Esophagus muscularis mucosa (tissue), 4 donors: Measurements from ENCODE around the gene FNDC1. TPM values are rescaled to one million over a fixed set of nuclear protein-coding genes. Genes with fewer than 3 reads are reported as not detected.

ENCODE experiments used
- DNase-seq: peaks from one replicate; pipeline ENCODE4 v3.0.0-alpha.2; 2017; ENCODE audit errors: extremely low spot score
- H3K27ac ChIP-seq, 4 donors: fragments of 200-600 bp; sonication (generic); replicated peaks in 1 of 4; 1 replicate in 3 of 4; 2 replicates in 1 of 4; pipeline ENCODE4 v1.5.1; 2016 to 2019; ENCODE audit warnings: mild to moderate bottlenecking in 1 of 4
- H3K27me3 ChIP-seq, 4 donors: fragments of 200-600 bp; sonication (generic); one replicate each; pipeline versions ENCODE4 v1.5.1 to v1.6.0; 2016 to 2019
- H3K36me3 ChIP-seq, 4 donors: fragments of 200-600 bp; sonication (generic); one replicate each; pipeline ENCODE4 v1.5.1; 2016 to 2019
- H3K4me1 ChIP-seq, 4 donors: fragments of 200-600 bp; sonication (generic); one replicate each; pipeline ENCODE4 v1.5.1; 2016 to 2019
- H3K4me3 ChIP-seq, 4 donors: fragments of 200-600 bp; sonication (generic); 1 replicate in 2 of 4; 2 replicates in 2 of 4; pipeline ENCODE4 v1.5.1; 2016 to 2019; ENCODE audit warnings: mild to moderate bottlenecking in 4 of 4, moderate library complexity in 1 of 4
- H3K9me3 ChIP-seq, 4 donors: fragments of 200-600 bp; sonication (generic); 1 replicate in 3 of 4; 2 replicates in 1 of 4; pipeline ENCODE4 v1.5.1; 2016 to 2019
- EP300 ChIP-seq: sonication (generic); formaldehyde crosslinking; IDR thresholded peaks from one replicate; pipeline ENCODE4 v1.6.1; 2017; ENCODE audit warnings: antibody characterized with exemption
- POLR2A ChIP-seq: fragments of 450-650 bp; IDR thresholded peaks from one replicate; pipeline ENCODE4 v1.6.1; 2017; ENCODE audit warnings: antibody characterized with exemption, moderate library complexity, mild to moderate bottlenecking, low read depth
- POLR2AphosphoS5 ChIP-seq, 2 donors: sonication (generic); formaldehyde crosslinking; IDR thresholded peaks; one replicate each; pipeline ENCODE4 v1.6.1; 2017; ENCODE audit warnings: antibody characterized with exemption in 2 of 2
- WGBS: methylation state at CpG from one replicate; pipeline ENCODE4 v1.1.5; 2018; 5-methylcytosine and 5-hydroxymethylcytosine counted together
- intact Hi-C: fragments of 100-400 bp; cut with DNase I; formaldehyde crosslinking; loops from one replicate; pipeline ENCODE4 v1.15.1; 2023
- total RNA-seq, 4 donors: library from RNA; depleted of rRNA; stranded (reverse); fragments of >200 nt; gene quantifications; one replicate each; pipeline versions ENCODE4 v1.1.0 to v1.2.1, GENCODE V29; 2016
- TF ChIP-seq, protein P1 (sequence below), 3 experiments: fragments of 200-600 bp in 2 of 3; fragments of 450-650 bp in 1 of 3; sonication (generic) in 2 of 3; IDR thresholded peaks; one replicate each; pipeline ENCODE4 v1.5.1; 2017 to 2019; ENCODE audit warnings: antibody characterized with exemption in 3 of 3, mild to moderate bottlenecking in 2 of 3, moderate library complexity in 1 of 3

The FNDC1 gene
- total RNA-seq, 4 donors from 2014 or later = 0.84 to 11.2 (median 2.7) TPM

DNA sequence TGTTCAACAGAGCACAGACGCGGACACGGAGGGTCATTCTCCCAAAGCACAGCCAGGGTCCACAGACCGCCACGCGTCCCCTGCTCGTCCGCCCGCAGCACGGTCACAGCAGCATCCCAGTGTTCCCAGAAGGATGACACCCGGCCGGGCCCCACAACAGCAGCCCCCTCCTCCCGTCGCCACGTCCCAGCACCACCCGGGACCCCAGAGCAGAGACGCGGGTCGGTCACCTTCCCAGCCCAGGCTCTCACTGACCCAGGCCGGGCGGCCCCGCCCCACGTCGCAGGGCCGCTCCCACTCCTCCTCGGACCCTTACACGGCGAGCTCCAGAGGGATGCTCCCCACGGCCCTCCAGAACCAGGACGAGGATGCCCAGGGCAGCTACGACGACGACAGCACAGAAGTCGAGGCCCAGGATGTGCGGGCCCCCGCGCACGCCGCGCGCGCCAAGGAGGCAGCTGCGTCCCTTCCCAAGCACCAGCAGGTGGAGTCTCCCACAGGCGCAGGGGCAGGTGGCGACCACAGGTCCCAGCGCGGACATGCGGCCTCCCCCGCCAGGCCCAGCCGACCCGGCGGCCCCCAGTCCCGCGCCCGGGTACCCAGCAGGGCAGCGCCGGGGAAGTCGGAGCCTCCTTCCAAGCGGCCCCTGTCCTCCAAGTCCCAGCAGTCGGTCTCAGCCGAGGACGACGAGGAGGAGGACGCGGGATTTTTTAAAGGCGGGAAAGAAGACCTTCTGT lies 64.3 kb downstream of the FNDC1 start:
- no peak for DNase-seq
- TF ChIP-seq EP300 = no peak
- TF ChIP-seq, protein P1, sequence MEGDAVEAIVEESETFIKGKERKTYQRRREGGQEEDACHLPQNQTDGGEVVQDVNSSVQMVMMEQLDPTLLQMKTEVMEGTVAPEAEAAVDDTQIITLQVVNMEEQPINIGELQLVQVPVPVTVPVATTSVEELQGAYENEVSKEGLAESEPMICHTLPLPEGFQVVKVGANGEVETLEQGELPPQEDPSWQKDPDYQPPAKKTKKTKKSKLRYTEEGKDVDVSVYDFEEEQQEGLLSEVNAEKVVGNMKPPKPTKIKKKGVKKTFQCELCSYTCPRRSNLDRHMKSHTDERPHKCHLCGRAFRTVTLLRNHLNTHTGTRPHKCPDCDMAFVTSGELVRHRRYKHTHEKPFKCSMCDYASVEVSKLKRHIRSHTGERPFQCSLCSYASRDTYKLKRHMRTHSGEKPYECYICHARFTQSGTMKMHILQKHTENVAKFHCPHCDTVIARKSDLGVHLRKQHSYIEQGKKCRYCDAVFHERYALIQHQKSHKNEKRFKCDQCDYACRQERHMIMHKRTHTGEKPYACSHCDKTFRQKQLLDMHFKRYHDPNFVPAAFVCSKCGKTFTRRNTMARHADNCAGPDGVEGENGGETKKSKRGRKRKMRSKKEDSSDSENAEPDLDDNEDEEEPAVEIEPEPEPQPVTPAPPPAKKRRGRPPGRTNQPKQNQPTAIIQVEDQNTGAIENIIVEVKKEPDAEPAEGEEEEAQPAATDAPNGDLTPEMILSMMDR (IDR thresholded peaks at IDR 0.05) = peak in 1 of 3 experiments; percentile 14
- no peak for TF ChIP-seq POLR2AphosphoS5 (IDR thresholded peaks at IDR 0.05)
- no peak for TF ChIP-seq POLR2A
- intact Hi-C loops = no loop called here
- H3K4me3 ChIP-seq = peak overlapping the region; percentile 25 to 39 (median 32)
- no peaks in the 10 kb centered on the region for H3K9me3 ChIP-seq
- peaks cover 0 to 34% (median 0%) of the 10 kb centered on the region in 4 donors for H3K27me3 ChIP-seq
- WGBS = 70% methylated on average over 23 of the region's 66 CpGs
- H3K27ac ChIP-seq = no peak overlapping the region
- no peaks in the 10 kb centered on the region for H3K36me3 ChIP-seq
- peaks cover 0 to 23% (median 19%) of the 10 kb centered on the region in 4 donors for H3K4me1 ChIP-seq

DNA sequence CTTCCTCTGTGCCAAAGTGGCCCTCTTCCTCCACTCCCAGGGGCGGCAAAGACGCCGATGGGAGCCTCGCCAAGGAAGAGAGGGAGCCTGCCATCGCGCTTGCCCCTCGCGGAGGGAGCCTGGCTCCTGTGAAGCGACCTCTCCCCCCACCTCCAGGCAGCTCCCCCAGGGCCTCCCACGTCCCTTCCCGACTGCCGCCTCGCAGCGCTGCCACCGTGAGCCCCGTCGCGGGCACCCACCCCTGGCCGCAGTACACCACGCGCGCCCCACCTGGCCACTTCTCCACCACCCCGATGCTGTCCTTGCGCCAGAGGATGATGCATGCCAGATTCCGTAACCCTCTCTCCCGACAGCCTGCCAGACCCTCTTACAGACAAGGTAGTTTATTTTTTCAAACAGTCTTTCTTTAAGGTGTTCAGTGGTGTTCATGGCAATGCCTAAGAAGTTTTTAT lies 64.9 kb downstream of the FNDC1 start:
- 38% methylated on average over 19 of the region's 26 CpGs for WGBS
- Histone ChIP-seq H3K4me3 (peak overlapping the region; percentile 25 to 39 (median 32)), H3K27me3 (peaks cover 0 to 34% (median 0%) of the 10 kb centered on the region in 4 donors)

DNA sequence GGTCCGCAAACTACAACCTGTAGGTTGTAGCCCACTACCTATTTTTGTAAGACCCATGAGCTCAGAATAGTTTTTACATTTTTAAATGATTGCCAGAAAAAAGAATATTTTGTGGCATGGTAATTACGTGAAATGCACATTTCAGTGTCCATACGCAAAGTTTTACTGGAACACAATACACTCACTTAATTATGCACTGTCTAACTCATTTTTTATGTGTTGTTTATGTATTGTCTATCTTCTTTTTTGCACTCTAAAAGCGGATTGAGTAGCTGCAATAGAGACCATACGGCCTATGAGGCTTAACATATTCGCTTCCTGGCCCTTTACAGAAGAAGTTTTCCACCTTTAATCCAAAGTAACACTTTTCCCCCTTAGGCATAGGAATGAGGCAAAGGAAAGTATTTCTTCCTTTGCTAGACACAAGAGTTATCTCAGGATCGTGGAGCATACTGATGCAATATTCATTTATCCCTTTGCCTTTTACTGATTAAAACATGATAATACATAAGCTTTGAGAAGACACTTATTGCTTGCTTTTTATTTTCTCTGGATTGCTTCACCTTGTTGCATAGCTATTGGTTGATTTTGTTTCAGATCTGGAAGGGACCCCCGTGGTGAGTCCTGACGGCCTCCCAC lies 69.8 kb downstream of the FNDC1 start:
- peaks cover 0 to 18% (median 0%) of the 10 kb centered on the region in 4 donors for H3K27me3 ChIP-seq
- H3K9me3 ChIP-seq = no peaks in the 10 kb centered on the region
- TF ChIP-seq, protein P1 (IDR thresholded peaks at IDR 0.05) = no peak
- TF ChIP-seq POLR2AphosphoS5 (IDR thresholded peaks at IDR 0.05) (no peak), POLR2A (no peak), EP300 (no peak)
- peaks cover 0 to 5% (median 3%) of the 10 kb centered on the region in 4 donors for H3K4me1 ChIP-seq
- no peak overlapping the region for H3K4me3 ChIP-seq
- H3K36me3 ChIP-seq = no peaks in the 10 kb centered on the region
- intact Hi-C loops = no loop called here
- 88% methylated on average over 9 of the region's 9 CpGs for WGBS
- no peak overlapping the region for H3K27ac ChIP-seq
- no peak for DNase-seq

More for the DNA sequence above, 64.9 kb downstream of the FNDC1 start:
- H3K4me1 ChIP-seq = peaks cover 0 to 23% (median 19%) of the 10 kb centered on the region in 4 donors
- no peaks in the 10 kb centered on the region for H3K9me3 ChIP-seq
- DNase-seq = no peak
- no peaks in the 10 kb centered on the region for H3K36me3 ChIP-seq
- H3K27ac ChIP-seq = no peak overlapping the region
- TF ChIP-seq EP300 (no peak), POLR2A (no peak), POLR2AphosphoS5 (IDR thresholded peaks at IDR 0.05) (no peak)
- TF ChIP-seq, protein P1 (IDR thresholded peaks at IDR 0.05) = no peak
- intact Hi-C loops = no loop called here

DNA sequence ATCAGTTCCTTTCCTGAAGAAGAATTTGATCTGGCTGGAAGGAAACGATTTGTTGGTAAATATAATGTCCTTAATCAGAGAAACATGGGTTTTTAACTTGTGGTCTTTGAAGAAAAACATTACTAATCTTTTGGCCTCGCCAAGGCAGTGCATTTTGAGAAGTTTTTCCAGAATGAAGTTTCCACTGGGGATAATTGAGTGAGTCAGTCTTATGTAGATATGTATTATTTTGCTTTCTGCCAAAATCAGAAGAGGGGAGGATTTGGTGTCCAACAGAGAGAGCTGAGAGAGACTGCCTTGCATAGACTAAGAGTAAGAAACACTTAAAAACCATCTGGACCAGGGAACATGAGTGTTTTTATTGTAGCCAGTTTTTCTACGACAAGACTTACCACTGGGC lies 79.9 kb downstream of the FNDC1 start:
- H3K27me3 ChIP-seq = no peaks in the 10 kb centered on the region
- intact Hi-C loops = no loop called here
- H3K27ac ChIP-seq = peak overlapping the region in 3 of 4 donors; percentile 12 to 45 (median 16)
- peak; percentile 53 for DNase-seq
- no peak overlapping the region for H3K4me3 ChIP-seq
- H3K36me3 ChIP-seq = no peaks in the 10 kb centered on the region
- 45% methylated on average over 3 of the region's 3 CpGs for WGBS
- H3K9me3 ChIP-seq = no peaks in the 10 kb centered on the region
- TF ChIP-seq, protein P1 (IDR thresholded peaks at IDR 0.05) = no peak
- TF ChIP-seq POLR2AphosphoS5 (IDR thresholded peaks at IDR 0.05) (no peak), EP300 (no peak)
- H3K4me1 ChIP-seq = peaks cover 5 to 58% (median 42%) of the 10 kb centered on the region in 4 donors
